ENCODE results near the gene ISM2.

Gene ISM2

DNA sequence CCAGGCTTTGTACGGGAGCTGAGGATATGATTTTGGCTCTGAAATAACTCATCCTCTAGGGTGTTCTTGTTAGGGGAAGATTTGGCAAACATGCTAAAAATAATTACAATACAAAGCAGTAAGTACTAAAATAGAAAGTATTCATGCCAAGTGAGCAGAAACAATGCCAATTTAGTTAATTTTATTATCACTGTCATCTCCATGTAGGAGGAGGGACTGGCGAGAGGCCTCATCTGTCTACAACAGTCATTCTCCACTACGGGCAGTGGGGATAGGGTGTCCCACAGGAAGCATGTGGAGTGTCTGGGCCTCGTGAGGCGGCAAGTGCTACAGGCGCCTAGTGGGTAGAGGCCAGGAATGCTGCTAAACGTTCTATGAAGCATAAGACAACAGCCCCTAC is 3.3 kb downstream of the ISM2 start:
- TF ChIP-seq, protein P1, sequence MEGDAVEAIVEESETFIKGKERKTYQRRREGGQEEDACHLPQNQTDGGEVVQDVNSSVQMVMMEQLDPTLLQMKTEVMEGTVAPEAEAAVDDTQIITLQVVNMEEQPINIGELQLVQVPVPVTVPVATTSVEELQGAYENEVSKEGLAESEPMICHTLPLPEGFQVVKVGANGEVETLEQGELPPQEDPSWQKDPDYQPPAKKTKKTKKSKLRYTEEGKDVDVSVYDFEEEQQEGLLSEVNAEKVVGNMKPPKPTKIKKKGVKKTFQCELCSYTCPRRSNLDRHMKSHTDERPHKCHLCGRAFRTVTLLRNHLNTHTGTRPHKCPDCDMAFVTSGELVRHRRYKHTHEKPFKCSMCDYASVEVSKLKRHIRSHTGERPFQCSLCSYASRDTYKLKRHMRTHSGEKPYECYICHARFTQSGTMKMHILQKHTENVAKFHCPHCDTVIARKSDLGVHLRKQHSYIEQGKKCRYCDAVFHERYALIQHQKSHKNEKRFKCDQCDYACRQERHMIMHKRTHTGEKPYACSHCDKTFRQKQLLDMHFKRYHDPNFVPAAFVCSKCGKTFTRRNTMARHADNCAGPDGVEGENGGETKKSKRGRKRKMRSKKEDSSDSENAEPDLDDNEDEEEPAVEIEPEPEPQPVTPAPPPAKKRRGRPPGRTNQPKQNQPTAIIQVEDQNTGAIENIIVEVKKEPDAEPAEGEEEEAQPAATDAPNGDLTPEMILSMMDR (IDR thresholded peaks at IDR 0.05; ENCODE audit: low read depth, low read length, missing control alignments) = no peak
- DNase-seq (ENCODE audit: extremely low read depth, low read depth) = no peak
- H3K4me3 ChIP-seq (replicated peaks; ENCODE audit: low read depth, low read length) = no peak overlapping the region

GRCh38 chr14:77491056-77491455 is 7.6 kb downstream of the ISM2 start:
- no peak overlapping the region for H3K4me3 ChIP-seq (replicated peaks; ENCODE audit: low read depth, low read length)
- no peak for DNase-seq (ENCODE audit: extremely low read depth, low read depth)
- TF ChIP-seq, protein P1 (IDR thresholded peaks at IDR 0.05; ENCODE audit: low read depth, low read length, missing control alignments) = no peak

DNA sequence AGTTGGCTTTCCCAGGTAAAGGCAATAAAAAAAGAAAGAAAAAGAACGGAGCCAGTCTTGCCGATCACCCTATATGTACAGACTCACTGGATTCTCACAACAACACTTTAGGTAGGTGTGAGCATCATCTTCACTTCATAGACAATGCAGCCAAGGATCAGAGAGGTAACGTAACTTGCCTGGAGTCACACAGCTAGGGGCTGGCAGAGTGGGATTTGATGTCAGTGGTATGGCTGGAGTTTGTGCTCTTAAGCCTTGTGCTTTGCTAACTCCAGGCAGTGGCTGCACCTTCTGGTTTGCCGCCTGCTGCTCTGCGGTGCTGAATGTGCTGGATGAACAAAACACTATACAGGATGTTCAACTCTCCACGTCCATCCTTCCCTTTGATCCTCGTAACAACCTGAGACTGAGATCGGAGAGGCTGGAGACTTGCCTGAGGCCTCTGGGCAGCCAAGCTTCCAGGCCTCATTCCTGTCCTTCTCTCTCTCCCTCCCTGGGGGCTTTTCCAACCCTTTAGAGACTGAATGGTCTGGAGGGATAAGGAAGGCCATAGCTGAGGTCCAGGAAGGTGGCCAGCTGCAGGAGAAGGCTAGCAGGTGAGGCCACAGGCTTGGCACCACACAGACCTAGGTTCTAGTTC is 8.1 kb downstream of the ISM2 start:
- DNase-seq (ENCODE audit: extremely low read depth, low read depth) = no peak
- H3K4me3 ChIP-seq (replicated peaks; ENCODE audit: low read depth, low read length) = no peak overlapping the region
- TF ChIP-seq, protein P1 (IDR thresholded peaks at IDR 0.05; ENCODE audit: low read depth, low read length, missing control alignments) = no peak

DNA sequence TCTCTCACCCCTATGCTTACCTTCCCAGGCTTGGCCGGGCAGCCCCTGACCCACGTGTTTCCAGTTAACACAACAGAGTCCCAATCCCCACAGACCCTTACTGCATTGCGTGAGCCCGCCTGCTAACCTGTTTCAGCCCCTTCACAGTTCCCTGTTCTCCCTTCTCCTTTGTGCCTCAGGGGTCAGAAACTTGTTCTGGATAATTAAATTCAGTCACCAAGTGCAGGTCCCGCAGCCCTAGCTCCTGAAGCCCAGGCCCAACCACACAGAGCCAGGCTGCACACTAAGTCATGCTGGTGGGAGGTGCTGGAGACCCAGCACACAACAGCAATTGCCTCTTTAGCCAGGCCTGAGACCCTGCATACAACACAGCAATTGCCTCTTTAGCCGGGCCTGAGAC is 9.6 kb downstream of the ISM2 start:
- TF ChIP-seq, protein P1 (IDR thresholded peaks at IDR 0.05; ENCODE audit: low read depth, low read length, missing control alignments) = no peak
- no peak for DNase-seq (ENCODE audit: extremely low read depth, low read depth)
- H3K4me3 ChIP-seq (replicated peaks; ENCODE audit: low read depth, low read length) = no peak overlapping the region

DNA sequence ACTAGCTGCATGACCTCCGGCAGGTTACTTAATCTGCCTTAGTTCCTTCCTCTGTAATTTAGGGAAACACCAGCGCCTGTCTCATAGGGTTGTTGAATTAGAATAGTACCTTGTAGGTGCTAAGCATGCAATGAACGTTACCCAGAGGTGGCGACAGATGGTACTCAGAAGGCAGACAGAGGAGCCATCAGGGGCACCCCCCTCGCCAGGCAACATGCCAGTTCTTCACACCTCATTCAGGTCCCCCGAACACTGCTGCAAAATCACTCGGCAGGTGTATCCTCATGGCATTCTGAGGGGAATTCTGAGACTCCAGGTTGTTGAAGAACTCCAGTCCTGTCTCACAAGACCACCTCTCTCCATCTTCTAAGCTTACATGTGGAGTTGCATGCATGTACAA is 10.1 kb downstream of the ISM2 start:
- no peak for DNase-seq (ENCODE audit: extremely low read depth, low read depth)
- TF ChIP-seq, protein P1 (IDR thresholded peaks at IDR 0.05; ENCODE audit: low read depth, low read length, missing control alignments) = no peak
- no peak overlapping the region for H3K4me3 ChIP-seq (replicated peaks; ENCODE audit: low read depth, low read length)

DNA sequence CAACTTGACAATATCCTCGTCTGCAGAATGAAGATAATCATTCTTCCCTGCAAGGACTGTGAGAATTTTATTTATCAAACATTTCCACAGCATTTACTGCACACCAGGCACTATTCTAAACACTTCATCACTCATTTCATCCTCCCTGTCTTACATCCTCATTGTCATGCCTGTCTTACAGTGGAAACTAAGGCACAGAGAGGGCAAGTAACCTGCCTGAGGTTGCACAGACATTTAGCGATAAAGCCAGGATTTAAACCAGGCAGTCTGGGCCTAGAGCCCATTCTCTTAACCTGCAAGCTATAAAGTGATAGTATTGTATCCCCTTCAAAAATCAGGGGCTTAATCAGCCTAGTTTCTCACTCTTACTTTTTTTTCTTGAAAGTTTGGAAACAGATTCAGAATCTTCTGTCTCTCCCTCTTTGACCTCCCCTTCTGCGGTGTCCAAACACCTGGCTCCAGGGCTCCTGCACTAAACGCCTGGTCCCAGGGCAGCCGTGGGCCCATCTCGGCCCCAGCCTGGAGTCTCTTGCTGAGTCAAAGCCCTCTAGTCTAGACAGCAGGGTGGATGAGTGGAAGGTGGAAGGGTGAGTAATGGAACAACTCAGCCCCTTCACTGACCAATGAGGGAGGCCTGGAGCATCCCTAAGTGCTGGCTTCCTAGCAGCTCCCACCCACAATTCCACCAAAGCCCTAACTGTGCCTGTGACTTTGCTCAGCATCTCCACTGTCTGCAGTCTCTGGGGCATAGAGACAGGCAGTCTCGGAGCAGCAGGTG is 12.5 kb downstream of the ISM2 start:
- no peak overlapping the region for H3K4me3 ChIP-seq (replicated peaks; ENCODE audit: low read depth, low read length)
- peak; percentile 7 for DNase-seq (ENCODE audit: extremely low read depth, low read depth)
- TF ChIP-seq, protein P1 (IDR thresholded peaks at IDR 0.05; ENCODE audit: low read depth, low read length, missing control alignments) = no peak

Data from HFF-Myc (cell line).